ENCODE results near the gene ANKRD6.

ANKRD6 gene

DNA sequence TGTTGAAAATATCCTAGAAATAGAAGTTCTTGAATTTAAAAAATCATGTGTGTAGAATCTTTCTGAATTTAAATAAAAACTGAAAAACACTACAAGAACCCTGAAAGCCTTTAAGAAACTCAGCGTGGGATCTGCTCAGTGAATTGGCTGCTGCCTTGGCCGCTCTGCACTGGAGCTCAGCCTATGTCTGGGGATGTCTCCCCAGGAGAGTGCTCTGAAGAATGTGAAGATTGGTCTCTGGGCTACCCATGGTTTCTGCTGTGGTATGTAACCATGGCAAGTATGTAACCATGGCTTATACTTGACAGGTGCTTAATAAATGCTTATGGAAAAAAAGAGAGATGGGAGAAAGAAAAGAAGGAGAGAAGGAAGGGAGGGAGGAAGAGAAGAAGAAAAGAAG is 17.8 kb upstream of the ANKRD6 start:
- H3K36me3 ChIP-seq (replicated peaks): no peaks in the 10 kb centered on the region
- H3K27ac ChIP-seq: no peak overlapping the region
- no peak for DNase-seq
- no peak overlapping the region for H3K4me3 ChIP-seq (ENCODE audit: low read depth, low read length)
- H3K27me3 ChIP-seq (replicated peaks): peaks cover 32% of the 10 kb centered on the region
- in situ Hi-C loops (cut with HindIII; ENCODE audit: low pct_ligation_motif_present, low sequenced_read_pairs): no loop called here
- TF ChIP-seq, protein P1, sequence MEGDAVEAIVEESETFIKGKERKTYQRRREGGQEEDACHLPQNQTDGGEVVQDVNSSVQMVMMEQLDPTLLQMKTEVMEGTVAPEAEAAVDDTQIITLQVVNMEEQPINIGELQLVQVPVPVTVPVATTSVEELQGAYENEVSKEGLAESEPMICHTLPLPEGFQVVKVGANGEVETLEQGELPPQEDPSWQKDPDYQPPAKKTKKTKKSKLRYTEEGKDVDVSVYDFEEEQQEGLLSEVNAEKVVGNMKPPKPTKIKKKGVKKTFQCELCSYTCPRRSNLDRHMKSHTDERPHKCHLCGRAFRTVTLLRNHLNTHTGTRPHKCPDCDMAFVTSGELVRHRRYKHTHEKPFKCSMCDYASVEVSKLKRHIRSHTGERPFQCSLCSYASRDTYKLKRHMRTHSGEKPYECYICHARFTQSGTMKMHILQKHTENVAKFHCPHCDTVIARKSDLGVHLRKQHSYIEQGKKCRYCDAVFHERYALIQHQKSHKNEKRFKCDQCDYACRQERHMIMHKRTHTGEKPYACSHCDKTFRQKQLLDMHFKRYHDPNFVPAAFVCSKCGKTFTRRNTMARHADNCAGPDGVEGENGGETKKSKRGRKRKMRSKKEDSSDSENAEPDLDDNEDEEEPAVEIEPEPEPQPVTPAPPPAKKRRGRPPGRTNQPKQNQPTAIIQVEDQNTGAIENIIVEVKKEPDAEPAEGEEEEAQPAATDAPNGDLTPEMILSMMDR (IDR thresholded peaks at IDR 0.05; ENCODE audit: low read depth, low read length, missing control alignments): no peak

DNA sequence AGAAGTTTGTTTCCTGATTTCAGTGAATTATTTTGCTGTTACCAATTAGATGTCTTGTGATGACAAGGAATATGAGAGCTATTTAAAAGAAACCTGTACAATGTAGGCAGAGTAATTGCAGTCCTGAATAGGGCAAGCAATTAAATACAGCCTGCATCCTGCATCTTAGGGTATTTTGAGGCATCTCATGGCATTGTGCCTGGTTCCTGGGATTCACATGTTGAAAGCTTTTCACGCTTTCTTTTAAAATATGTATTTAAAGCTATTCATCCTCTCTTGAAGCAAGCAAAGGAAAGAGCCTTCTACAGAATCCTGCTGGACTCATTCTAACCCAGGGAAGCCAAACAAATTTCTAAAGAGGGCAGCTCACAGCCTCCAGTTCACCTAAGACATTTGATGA is 16.2 kb upstream of the ANKRD6 start:
- H3K27ac ChIP-seq: no peak overlapping the region
- no peak for DNase-seq
- in situ Hi-C loops (cut with HindIII; ENCODE audit: low pct_ligation_motif_present, low sequenced_read_pairs): no loop called here
- no peak overlapping the region for H3K4me3 ChIP-seq (ENCODE audit: low read depth, low read length)
- H3K36me3 ChIP-seq (replicated peaks): no peaks in the 10 kb centered on the region
- peaks cover 17% of the 10 kb centered on the region for H3K27me3 ChIP-seq (replicated peaks)
- TF ChIP-seq, protein P1 (IDR thresholded peaks at IDR 0.05; ENCODE audit: low read depth, low read length, missing control alignments): no peak

DNA sequence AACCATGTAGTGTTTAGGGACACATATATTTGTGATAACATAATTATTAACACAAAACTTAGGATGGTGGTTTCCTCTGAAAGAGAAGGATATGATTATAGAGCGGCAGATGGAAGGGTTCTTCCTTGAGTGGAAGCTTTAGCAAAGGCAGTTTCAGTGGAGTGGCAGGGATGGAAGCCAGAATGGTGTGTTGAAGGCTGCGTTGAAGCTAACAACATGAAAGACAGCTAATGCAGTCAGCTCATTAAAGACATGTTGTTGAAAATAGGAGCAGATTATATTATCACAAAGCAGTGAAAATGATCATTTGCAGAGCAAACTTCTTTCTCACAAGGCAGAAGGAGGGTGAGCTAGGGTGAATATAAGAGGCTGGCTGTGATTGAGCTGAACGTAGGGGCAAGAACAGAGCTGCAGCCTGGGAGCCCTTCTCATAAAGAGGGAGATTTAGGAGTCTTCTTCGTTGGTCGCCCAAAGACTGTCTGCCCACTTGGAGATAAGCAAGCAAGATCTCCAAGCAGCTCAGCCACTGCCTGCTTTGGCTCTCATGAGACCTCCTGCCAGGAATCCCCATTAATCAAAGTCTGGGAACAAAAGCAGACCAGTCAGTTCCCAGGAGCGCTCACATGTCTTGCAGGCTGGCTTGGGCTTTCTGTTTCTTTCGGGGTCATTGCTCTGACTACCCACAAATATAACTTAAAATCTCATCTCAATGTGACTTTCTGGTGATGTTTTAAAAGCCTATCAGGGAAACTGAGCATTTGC is 2.6 kb upstream of the ANKRD6 start:
- no peak for DNase-seq
- peaks cover 7% of the 10 kb centered on the region for H3K27me3 ChIP-seq (replicated peaks)
- H3K36me3 ChIP-seq (replicated peaks): no peaks in the 10 kb centered on the region
- no peak overlapping the region for H3K27ac ChIP-seq
- in situ Hi-C loops (cut with HindIII; ENCODE audit: low pct_ligation_motif_present, low sequenced_read_pairs): no loop called here
- TF ChIP-seq, protein P1 (IDR thresholded peaks at IDR 0.05; ENCODE audit: low read depth, low read length, missing control alignments): no peak
- H3K4me3 ChIP-seq (ENCODE audit: low read depth, low read length): no peak overlapping the region

DNA sequence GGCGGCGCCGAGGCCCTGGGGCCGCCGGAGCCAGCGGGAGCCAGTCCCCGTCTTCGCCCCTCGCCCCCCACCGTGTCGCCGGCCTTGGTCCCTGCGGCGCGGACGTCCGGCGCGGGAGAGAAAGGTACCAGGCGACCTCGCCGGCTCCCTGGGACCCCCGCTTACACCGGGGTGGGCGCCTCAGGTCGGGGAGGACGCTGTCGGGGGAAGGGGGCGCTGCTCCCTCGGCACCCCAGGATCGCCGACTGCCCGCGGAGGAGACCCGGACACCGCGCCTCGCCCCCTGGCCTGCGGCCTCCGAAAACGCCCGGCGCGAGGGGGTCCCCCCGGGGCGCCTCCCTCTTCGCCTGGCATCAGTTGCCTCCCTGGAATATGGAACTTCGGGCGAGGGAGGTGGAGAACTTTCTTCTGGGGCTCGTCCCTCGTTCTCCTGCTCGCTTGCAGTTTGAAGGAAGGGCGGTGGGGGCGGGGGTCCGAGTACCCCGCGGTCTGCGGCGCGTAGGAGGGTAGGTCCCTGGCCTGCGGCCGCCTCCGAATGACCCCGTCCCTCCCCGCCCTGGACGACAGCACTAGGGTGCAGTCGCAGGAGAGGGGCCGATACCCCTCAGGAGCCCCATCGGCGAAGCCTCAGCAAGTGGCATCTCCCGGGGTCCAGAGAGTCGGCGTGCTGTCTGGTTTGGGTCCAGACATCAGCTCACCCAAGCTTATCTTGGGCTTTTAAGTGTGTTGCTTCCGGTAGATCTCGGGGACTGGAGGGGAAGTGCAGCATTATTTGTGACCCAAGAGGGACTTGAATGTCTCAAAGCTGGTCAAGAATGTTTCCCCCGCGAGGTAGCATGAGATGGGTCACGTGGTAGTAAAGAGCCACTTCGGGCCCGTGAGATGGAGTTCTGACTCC is 549 bp downstream of the ANKRD6 start:
- in situ Hi-C loops (cut with HindIII; ENCODE audit: low pct_ligation_motif_present, low sequenced_read_pairs): no loop called here
- peak overlapping the region; percentile 56 for H3K4me3 ChIP-seq (ENCODE audit: low read depth, low read length)
- DNase-seq: no peak
- H3K36me3 ChIP-seq (replicated peaks): no peaks in the 10 kb centered on the region
- peaks cover 7% of the 10 kb centered on the region for H3K27me3 ChIP-seq (replicated peaks)
- TF ChIP-seq, protein P1 (IDR thresholded peaks at IDR 0.05; ENCODE audit: low read depth, low read length, missing control alignments): no peak
- no peak overlapping the region for H3K27ac ChIP-seq

DNA sequence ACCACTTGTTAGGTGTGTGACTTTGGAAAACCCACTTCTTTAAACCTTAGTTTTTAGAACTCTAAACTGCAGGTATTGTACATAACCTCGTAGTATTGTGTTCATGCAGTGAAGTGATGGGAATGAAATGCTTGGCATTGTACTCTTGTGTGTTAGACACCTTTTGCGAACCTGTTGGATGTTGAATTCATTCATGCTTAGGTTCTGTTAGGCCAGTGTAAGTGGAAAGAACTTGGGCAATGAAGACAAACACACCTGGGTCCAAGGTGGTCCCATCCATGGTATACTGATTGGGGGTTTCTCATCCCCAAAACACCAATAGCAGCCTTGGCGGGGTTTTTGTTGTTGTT is 1.2 kb downstream of the ANKRD6 start:
- in situ Hi-C loops (cut with HindIII; ENCODE audit: low pct_ligation_motif_present, low sequenced_read_pairs): no loop called here
- Histone ChIP-seq H3K27me3 (replicated peaks) (peaks cover 7% of the 10 kb centered on the region), H3K27ac (no peak overlapping the region), H3K36me3 (replicated peaks) (no peaks in the 10 kb centered on the region), H3K4me3 (ENCODE audit: low read depth, low read length) (no peak overlapping the region)
- TF ChIP-seq, protein P1 (IDR thresholded peaks at IDR 0.05; ENCODE audit: low read depth, low read length, missing control alignments): no peak
- DNase-seq: no peak

Measured in brain microvascular endothelial cell (primary cell).